Mucosa of rectum (tissue), 2 donors: ENCODE measurements around the gene DDX28.
A peak's percentile ranks its signal among the peaks of the same experiment; 100 is the strongest.

Source experiments
- H3K27ac ChIP-seq, 2 donors: one replicate each; pipeline ENCODE4 v1.7.0; 2013; ENCODE audit warnings: inconsistent platforms in 2 of 2, low read depth in 2 of 2, low read length in 2 of 2
- H3K27me3 ChIP-seq, 2 donors: one replicate each; pipeline ENCODE4 v1.7.0; 2013; ENCODE audit warnings: low read length in 2 of 2; ENCODE audit not compliant: control insufficient read depth in 2 of 2, insufficient read depth in 2 of 2
- H3K36me3 ChIP-seq, 2 donors: one replicate each; pipeline ENCODE4 v1.7.0; 2013; ENCODE audit warnings: low read length in 2 of 2; ENCODE audit not compliant: control insufficient read depth in 2 of 2, insufficient read depth in 2 of 2
- H3K4me1 ChIP-seq, 2 donors: one replicate each; pipeline ENCODE4 v1.7.0; 2013; ENCODE audit warnings: low read length in 2 of 2, mild to moderate bottlenecking in 1 of 2; ENCODE audit not compliant: control insufficient read depth in 2 of 2, insufficient read depth in 2 of 2
- H3K4me3 ChIP-seq, 2 donors: one replicate each; pipeline ENCODE4 v1.7.0; 2013; ENCODE audit warnings: low read length in 2 of 2
- H3K9ac ChIP-seq, 2 donors: one replicate each; pipeline ENCODE4 v1.7.0; 2013; ENCODE audit warnings: low read length in 2 of 2, low read depth in 1 of 2, mild to moderate bottlenecking in 1 of 2
- H3K9me3 ChIP-seq, 2 donors: one replicate each; pipeline ENCODE4 v1.7.0; 2013; ENCODE audit warnings: low read length in 2 of 2; ENCODE audit not compliant: control insufficient read depth in 2 of 2
- donor health status: healthy.
- donor health status: Normal muscosa, but diverticular disease.

The DDX28 gene

GRCh38 chr16:68064791-68065365 lies 41.8 kb upstream of the DDX28 start:
- no peak overlapping the region for H3K9ac ChIP-seq
- no peak overlapping the region for H3K4me3 ChIP-seq
- H3K27me3 ChIP-seq, result no peaks in the 10 kb centered on the region
- peaks cover 5 to 23% of the 10 kb centered on the region in 2 donors for H3K36me3 ChIP-seq
- no peaks in the 10 kb centered on the region for H3K9me3 ChIP-seq
- peaks cover 12 to 17% of the 10 kb centered on the region in 2 donors for H3K4me1 ChIP-seq
- no peak overlapping the region for H3K27ac ChIP-seq

- no peak overlapping the region for H3K27ac ChIP-seq
- no peaks in the 10 kb centered on the region for H3K9me3 ChIP-seq
- no peak overlapping the region for H3K4me3 ChIP-seq
- H3K27me3 ChIP-seq, result no peaks in the 10 kb centered on the region
- H3K9ac ChIP-seq, result no peak overlapping the region
- H3K36me3 ChIP-seq, result peaks cover 2 to 24% of the 10 kb centered on the region in 2 donors
- H3K4me1 ChIP-seq, result peaks cover 1 to 2% of the 10 kb centered on the region in 2 donors
Observed at GRCh38 chr16:68062910-68063393, 39.9 kb upstream of the DDX28 start.

GRCh38 chr16:68061396-68061795 lies 38.4 kb upstream of the DDX28 start:
- Histone ChIP-seq H3K9me3 (no peaks in the 10 kb centered on the region), H3K36me3 (peaks cover 3 to 20% of the 10 kb centered on the region in 2 donors), H3K4me3 (no peak overlapping the region), H3K27me3 (no peaks in the 10 kb centered on the region), H3K27ac (no peak overlapping the region), H3K4me1 (no peaks in the 10 kb centered on the region), H3K9ac (no peak overlapping the region)

GRCh38 chr16:68059804-68060203 lies 36.8 kb upstream of the DDX28 start:
- Histone ChIP-seq H3K4me1 (no peaks in the 10 kb centered on the region), H3K9ac (no peak overlapping the region), H3K27me3 (no peaks in the 10 kb centered on the region), H3K4me3 (no peak overlapping the region), H3K36me3 (peaks cover 8 to 14% of the 10 kb centered on the region in 2 donors), H3K27ac (no peak overlapping the region), H3K9me3 (no peaks in the 10 kb centered on the region)

GRCh38 chr16:68055395-68055794 lies 32.4 kb upstream of the DDX28 start:
- H3K27ac ChIP-seq, result no peak overlapping the region
- no peaks in the 10 kb centered on the region for H3K4me1 ChIP-seq
- H3K27me3 ChIP-seq, result no peaks in the 10 kb centered on the region
- peaks cover 15 to 20% of the 10 kb centered on the region in 2 donors for H3K36me3 ChIP-seq
- no peaks in the 10 kb centered on the region for H3K9me3 ChIP-seq
- no peak overlapping the region for H3K4me3 ChIP-seq
- H3K9ac ChIP-seq, result no peak overlapping the region

GRCh38 chr16:68049449-68049848 lies 26.4 kb upstream of the DDX28 start:
- no peaks in the 10 kb centered on the region for H3K9me3 ChIP-seq
- peaks cover 23 to 32% of the 10 kb centered on the region in 2 donors for H3K36me3 ChIP-seq
- no peak overlapping the region for H3K4me3 ChIP-seq
- H3K4me1 ChIP-seq, result no peaks in the 10 kb centered on the region
- H3K27ac ChIP-seq, result no peak overlapping the region
- no peak overlapping the region for H3K9ac ChIP-seq
- no peaks in the 10 kb centered on the region for H3K27me3 ChIP-seq

- peaks cover 17 to 29% of the 10 kb centered on the region in 2 donors for H3K36me3 ChIP-seq
- no peaks in the 10 kb centered on the region for H3K9me3 ChIP-seq
- no peak overlapping the region for H3K4me3 ChIP-seq
- H3K9ac ChIP-seq, result no peak overlapping the region
- H3K4me1 ChIP-seq, result no peaks in the 10 kb centered on the region
- H3K27me3 ChIP-seq, result no peaks in the 10 kb centered on the region
- no peak overlapping the region for H3K27ac ChIP-seq
Observed at GRCh38 chr16:68047987-68048386, 25.0 kb upstream of the DDX28 start.

GRCh38 chr16:68046106-68046505 lies 23.1 kb upstream of the DDX28 start:
- Histone ChIP-seq H3K27ac (no peak overlapping the region), H3K9ac (no peak overlapping the region), H3K36me3 (peaks cover 19 to 23% of the 10 kb centered on the region in 2 donors), H3K27me3 (no peaks in the 10 kb centered on the region), H3K9me3 (no peaks in the 10 kb centered on the region), H3K4me3 (no peak overlapping the region), H3K4me1 (peaks cover 0 to 2% of the 10 kb centered on the region in 2 donors)

- Histone ChIP-seq H3K9ac (no peak overlapping the region), H3K36me3 (peaks cover 4 to 11% of the 10 kb centered on the region in 2 donors), H3K4me3 (no peak overlapping the region), H3K4me1 (peaks cover 2% of the 10 kb centered on the region in 2 donors), H3K9me3 (no peaks in the 10 kb centered on the region), H3K27me3 (no peaks in the 10 kb centered on the region), H3K27ac (no peak overlapping the region)
Observed at GRCh38 chr16:68041783-68042182, 18.8 kb upstream of the DDX28 start.

GRCh38 chr16:68040506-68041288 lies 17.7 kb upstream of the DDX28 start:
- Histone ChIP-seq H3K36me3 (peaks cover 4 to 11% of the 10 kb centered on the region in 2 donors), H3K9ac (no peak overlapping the region), H3K4me3 (no peak overlapping the region), H3K27me3 (no peaks in the 10 kb centered on the region), H3K4me1 (peaks cover 2% of the 10 kb centered on the region in 2 donors), H3K9me3 (no peaks in the 10 kb centered on the region), H3K27ac (peak overlapping the region in 1 of 2 donors; percentile 21)
